ENCODE data around the gene IGF2BP2. TPM values are rescaled to one million over a fixed set of nuclear protein-coding genes. Genes with fewer than 3 reads are reported as not detected.

IGF2BP2 gene
- total RNA-seq, 6 experiments from 2014 or later = 97.2 to 111 (median 100.0) TPM

GRCh38 chr3:185721970-185722369 is 102.9 kb downstream of the IGF2BP2 start:
- TF ChIP-seq CTCF (IDR thresholded peaks at IDR 0.05) = no peak
- Mint-ChIP-seq H3K4me1 (ENCODE audit: low read depth) (peaks cover 82% of the 10 kb centered on the region), H3K36me3 (ENCODE audit: low read depth) (peaks cover 40% of the 10 kb centered on the region), H3K27ac (no peak overlapping the region; the same call in 1 of the 2 replicates), H3K4me3 (no peak overlapping the region), H3K27me3 (ENCODE audit: insufficient read depth) (no peaks in the 10 kb centered on the region; the same call in 1 of the 2 replicates), H3K9me3 (peaks cover 9% of the 10 kb centered on the region)
- DNase-seq = no peak

- Mint-ChIP-seq H3K27ac (no peak overlapping the region), H3K4me3 (no peak overlapping the region), H3K9me3 (peaks cover 7% of the 10 kb centered on the region), H3K4me1 (ENCODE audit: low read depth) (peaks cover 82% of the 10 kb centered on the region), H3K36me3 (ENCODE audit: low read depth) (peaks cover 34% of the 10 kb centered on the region), H3K27me3 (ENCODE audit: insufficient read depth) (no peaks in the 10 kb centered on the region; the same call in 1 of the 2 replicates)
- no peak for DNase-seq
- no peak for TF ChIP-seq CTCF (IDR thresholded peaks at IDR 0.05)
Measured at GRCh38 chr3:185720326-185720725, 104.5 kb downstream of the IGF2BP2 start.

GRCh38 chr3:185718736-185719593 is 105.9 kb downstream of the IGF2BP2 start:
- Mint-ChIP-seq H3K9me3 (no peaks in the 10 kb centered on the region), H3K27me3 (ENCODE audit: insufficient read depth) (no peaks in the 10 kb centered on the region; the same call in 1 of the 2 replicates), H3K4me1 (ENCODE audit: low read depth) (peaks cover 82% of the 10 kb centered on the region), H3K4me3 (no peak overlapping the region), H3K27ac (peak overlapping the region; percentile 89), H3K36me3 (ENCODE audit: low read depth) (peaks cover 25% of the 10 kb centered on the region)
- DNase-seq = no peak
- TF ChIP-seq CTCF (IDR thresholded peaks at IDR 0.05) = no peak

- TF ChIP-seq CTCF (IDR thresholded peaks at IDR 0.05) = peak; percentile 40; the same call in 1 of the 2 replicates
- H3K4me1 Mint-ChIP-seq (ENCODE audit: low read depth) = peaks cover 83% of the 10 kb centered on the region
- H3K27me3 Mint-ChIP-seq (ENCODE audit: insufficient read depth) = no peaks in the 10 kb centered on the region; the same call in 1 of the 2 replicates
- H3K36me3 Mint-ChIP-seq (ENCODE audit: low read depth) = peaks cover 19% of the 10 kb centered on the region
- H3K4me3 Mint-ChIP-seq = peak overlapping the region; percentile 58
- no peaks in the 10 kb centered on the region for H3K9me3 Mint-ChIP-seq
- H3K27ac Mint-ChIP-seq = peak overlapping the region; percentile 89
- DNase-seq = no peak
Measured at GRCh38 chr3:185717627-185718402, 107.0 kb downstream of the IGF2BP2 start.

- no peaks in the 10 kb centered on the region; the same call in 1 of the 2 replicates for H3K27me3 Mint-ChIP-seq (ENCODE audit: insufficient read depth)
Measured at GRCh38 chr3:185717121-185717520, 107.7 kb downstream of the IGF2BP2 start.

More at GRCh38 chr3:185717121-185717520, 107.7 kb downstream of the IGF2BP2 start:
- TF ChIP-seq CTCF (IDR thresholded peaks at IDR 0.05) = no peak
- peak; percentile 68 for DNase-seq
- peaks cover 85% of the 10 kb centered on the region for H3K4me1 Mint-ChIP-seq (ENCODE audit: low read depth)
- H3K9me3 Mint-ChIP-seq = no peaks in the 10 kb centered on the region
- peaks cover 19% of the 10 kb centered on the region for H3K36me3 Mint-ChIP-seq (ENCODE audit: low read depth)
- peak overlapping the region; percentile 58 for H3K4me3 Mint-ChIP-seq
- peak overlapping the region; percentile 89 for H3K27ac Mint-ChIP-seq
